Measurements from ENCODE around the gene SLC2A2.

SLC2A2 gene

GRCh38 chr3:170959457-170959856 lies 67.1 kb downstream of the SLC2A2 start:
- no peak overlapping the region for H2AFZ ChIP-seq (ENCODE audit: low read depth, low read length)
- H3K9ac ChIP-seq (ENCODE audit: low read length) = no peak overlapping the region
- H2AK5ac ChIP-seq (ENCODE audit: low read length, severe bottlenecking) = no peak overlapping the region

DNA sequence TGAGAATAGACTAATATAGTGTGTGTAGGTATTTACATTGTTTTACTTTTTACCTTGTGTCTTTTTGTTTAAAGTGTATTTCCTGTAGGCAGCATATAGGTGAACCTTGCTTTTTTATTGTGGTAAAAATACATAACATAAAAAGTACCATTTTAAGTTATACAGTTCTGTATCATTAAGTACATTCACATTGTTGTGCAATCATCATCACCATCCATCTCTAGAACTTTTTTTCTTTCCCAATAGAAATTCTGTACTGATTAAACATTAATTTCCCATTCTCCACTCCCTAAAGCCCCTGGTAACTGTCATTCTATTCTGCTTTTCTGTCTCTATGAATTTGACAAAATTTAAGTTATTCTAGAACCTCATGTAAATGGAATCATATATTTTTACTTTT lies 69.9 kb downstream of the SLC2A2 start:
- Histone ChIP-seq H2BK120ac (ENCODE audit: low read depth, low read length) (no peak overlapping the region), H3K18ac (ENCODE audit: low read depth in 1 of 2, low read length in 2 of 2) (no peak overlapping the region), H3K4me2 (ENCODE audit: low read length, poor library complexity, severe bottlenecking) (no peak overlapping the region), H2BK12ac (ENCODE audit: low read length in 2 of 2) (no peak overlapping the region), H2BK5ac (ENCODE audit: low read depth, low read length, poor library complexity, severe bottlenecking) (no peak overlapping the region), H2BK15ac (ENCODE audit: low read depth, poor library complexity, severe bottlenecking) (no peak overlapping the region), H3K4ac (ENCODE audit: low read depth in 1 of 2, low read length in 2 of 2) (no peak overlapping the region), H3K79me1 (replicated peaks; ENCODE audit: low read length, poor library complexity, severe bottlenecking) (no peaks in the 10 kb centered on the region), H3K23ac (ENCODE audit: low read length in 2 of 2) (no peak overlapping the region), H3K27me3 (ENCODE audit: control insufficient read depth in 1 of 2, insufficient read depth in 1 of 2, low read length in 2 of 2) (peaks cover 0 to 5% of the 10 kb centered on the region in 2 experiments), H3K4me1 (ENCODE audit: control insufficient read depth, insufficient read depth, low read depth, low read length) (no peaks in the 10 kb centered on the region), H3K9ac (ENCODE audit: low read length) (no peak overlapping the region), H3K14ac (ENCODE audit: low read length in 2 of 2) (no peak overlapping the region), H4K91ac (ENCODE audit: low read length) (no peak overlapping the region), H3K27ac (ENCODE audit: low read length, poor library complexity, severe bottlenecking) (no peak overlapping the region), H3K36me3 (ENCODE audit: control insufficient read depth in 1 of 2, insufficient read depth in 2 of 2, low read depth in 1 of 2, low read length in 2 of 2) (no peaks in the 10 kb centered on the region), H3K9me3 (ENCODE audit: control insufficient read depth, low read length) (no peaks in the 10 kb centered on the region), H2AFZ (ENCODE audit: low read depth, low read length) (no peak overlapping the region), H3K4me3 (ENCODE audit: insufficient read depth in 1 of 2, low read depth in 1 of 2, low read length in 2 of 2) (no peak overlapping the region), H2AK5ac (ENCODE audit: low read length, severe bottlenecking) (no peak overlapping the region), H4K8ac (ENCODE audit: low read length) (no peak overlapping the region)
- no peak for DNase-seq

More at GRCh38 chr3:170959457-170959856, 67.1 kb downstream of the SLC2A2 start:
- Histone ChIP-seq H3K18ac (ENCODE audit: low read depth in 1 of 2, low read length in 2 of 2) (no peak overlapping the region), H3K4ac (ENCODE audit: low read depth in 1 of 2, low read length in 2 of 2) (no peak overlapping the region), H3K9me3 (ENCODE audit: control insufficient read depth, low read length) (no peaks in the 10 kb centered on the region), H3K27ac (ENCODE audit: low read length, poor library complexity, severe bottlenecking) (no peak overlapping the region), H4K8ac (ENCODE audit: low read length) (no peak overlapping the region), H3K36me3 (ENCODE audit: control insufficient read depth in 1 of 2, insufficient read depth in 2 of 2, low read depth in 1 of 2, low read length in 2 of 2) (no peaks in the 10 kb centered on the region), H2BK12ac (ENCODE audit: low read length in 2 of 2) (no peak overlapping the region), H2BK5ac (ENCODE audit: low read depth, low read length, poor library complexity, severe bottlenecking) (no peak overlapping the region), H3K4me1 (ENCODE audit: control insufficient read depth, insufficient read depth, low read depth, low read length) (no peaks in the 10 kb centered on the region), H3K14ac (ENCODE audit: low read length in 2 of 2) (no peak overlapping the region), H3K79me1 (replicated peaks; ENCODE audit: low read length, poor library complexity, severe bottlenecking) (no peaks in the 10 kb centered on the region), H4K91ac (ENCODE audit: low read length) (no peak overlapping the region), H3K23ac (ENCODE audit: low read length in 2 of 2) (no peak overlapping the region), H2BK120ac (ENCODE audit: low read depth, low read length) (no peak overlapping the region), H3K4me3 (ENCODE audit: insufficient read depth in 1 of 2, low read depth in 1 of 2, low read length in 2 of 2) (no peak overlapping the region), H3K4me2 (ENCODE audit: low read length, poor library complexity, severe bottlenecking) (no peak overlapping the region), H3K27me3 (ENCODE audit: control insufficient read depth in 1 of 2, insufficient read depth in 1 of 2, low read length in 2 of 2) (no peaks in the 10 kb centered on the region), H2BK15ac (ENCODE audit: low read depth, poor library complexity, severe bottlenecking) (no peak overlapping the region)
- DNase-seq = no peak
- 80% methylated on average over 1 of the region's 1 CpG for WGBS

DNA sequence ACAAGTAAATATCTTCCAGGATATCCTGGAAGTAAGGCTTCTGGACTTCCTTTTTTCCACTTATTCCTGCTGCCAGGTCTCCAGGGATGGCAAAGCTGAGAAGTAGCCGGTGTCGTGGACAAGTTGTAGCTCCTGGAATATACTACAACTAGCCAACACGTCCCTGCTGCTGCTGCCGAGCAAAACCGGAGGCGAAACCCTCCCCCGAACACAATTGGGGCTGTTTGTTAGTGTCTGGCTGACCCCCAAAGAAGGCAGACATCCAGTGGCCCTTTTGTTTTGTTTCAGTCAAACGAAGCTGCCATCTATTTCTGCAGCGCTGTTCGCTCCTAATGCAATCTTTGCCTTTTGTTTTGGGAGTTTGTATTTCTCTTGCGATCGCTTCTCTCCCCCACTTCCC lies 72.8 kb downstream of the SLC2A2 start:
- no peak overlapping the region for H3K23ac ChIP-seq (ENCODE audit: low read length in 2 of 2)
- no peak overlapping the region for H2BK120ac ChIP-seq (ENCODE audit: low read depth, low read length)
- H4K91ac ChIP-seq (ENCODE audit: low read length) = no peak overlapping the region
- no peak overlapping the region for H2BK12ac ChIP-seq (ENCODE audit: low read length in 2 of 2)
- no peak overlapping the region for H3K4me3 ChIP-seq (ENCODE audit: insufficient read depth in 1 of 2, low read depth in 1 of 2, low read length in 2 of 2)
- no peak overlapping the region for H3K27ac ChIP-seq (ENCODE audit: low read length, poor library complexity, severe bottlenecking)
- no peak for DNase-seq
- H3K9me3 ChIP-seq (ENCODE audit: control insufficient read depth, low read length) = no peaks in the 10 kb centered on the region
- H4K8ac ChIP-seq (ENCODE audit: low read length) = no peak overlapping the region
- no peaks in the 10 kb centered on the region for H3K36me3 ChIP-seq (ENCODE audit: control insufficient read depth in 1 of 2, insufficient read depth in 2 of 2, low read depth in 1 of 2, low read length in 2 of 2)
- H3K18ac ChIP-seq (ENCODE audit: low read depth in 1 of 2, low read length in 2 of 2) = no peak overlapping the region
- H2AFZ ChIP-seq (ENCODE audit: low read depth, low read length) = no peak overlapping the region
- H3K14ac ChIP-seq (ENCODE audit: low read length in 2 of 2) = no peak overlapping the region
- peaks cover 0 to 5% of the 10 kb centered on the region in 2 experiments for H3K27me3 ChIP-seq (ENCODE audit: control insufficient read depth in 1 of 2, insufficient read depth in 1 of 2, low read length in 2 of 2)
- no peak overlapping the region for H3K9ac ChIP-seq (ENCODE audit: low read length)
- WGBS = 75% methylated on average over 8 of the region's 12 CpGs
- H2AK5ac ChIP-seq (ENCODE audit: low read length, severe bottlenecking) = no peak overlapping the region
- no peaks in the 10 kb centered on the region for H3K4me1 ChIP-seq (ENCODE audit: control insufficient read depth, insufficient read depth, low read depth, low read length)
- H3K4ac ChIP-seq (ENCODE audit: low read depth in 1 of 2, low read length in 2 of 2) = no peak overlapping the region
- no peak overlapping the region for H2BK5ac ChIP-seq (ENCODE audit: low read depth, low read length, poor library complexity, severe bottlenecking)
- H2BK15ac ChIP-seq (ENCODE audit: low read depth, poor library complexity, severe bottlenecking) = no peak overlapping the region
- no peaks in the 10 kb centered on the region for H3K79me1 ChIP-seq (replicated peaks; ENCODE audit: low read length, poor library complexity, severe bottlenecking)
- no peak overlapping the region for H3K4me2 ChIP-seq (ENCODE audit: low read length, poor library complexity, severe bottlenecking)

- Histone ChIP-seq H4K91ac (ENCODE audit: low read length) (no peak overlapping the region), H3K4me1 (ENCODE audit: control insufficient read depth, insufficient read depth, low read depth, low read length) (no peaks in the 10 kb centered on the region), H2BK120ac (ENCODE audit: low read depth, low read length) (no peak overlapping the region), H3K36me3 (ENCODE audit: control insufficient read depth in 1 of 2, insufficient read depth in 2 of 2, low read depth in 1 of 2, low read length in 2 of 2) (no peaks in the 10 kb centered on the region), H3K9ac (ENCODE audit: low read length) (no peak overlapping the region), H3K14ac (ENCODE audit: low read length in 2 of 2) (no peak overlapping the region), H3K4me2 (ENCODE audit: low read length, poor library complexity, severe bottlenecking) (no peak overlapping the region), H2BK15ac (ENCODE audit: low read depth, poor library complexity, severe bottlenecking) (no peak overlapping the region), H3K23ac (ENCODE audit: low read length in 2 of 2) (no peak overlapping the region), H3K4me3 (ENCODE audit: insufficient read depth in 1 of 2, low read depth in 1 of 2, low read length in 2 of 2) (no peak overlapping the region), H2AK5ac (ENCODE audit: low read length, severe bottlenecking) (no peak overlapping the region), H3K27ac (ENCODE audit: low read length, poor library complexity, severe bottlenecking) (no peak overlapping the region), H2BK5ac (ENCODE audit: low read depth, low read length, poor library complexity, severe bottlenecking) (no peak overlapping the region), H3K9me3 (ENCODE audit: control insufficient read depth, low read length) (no peaks in the 10 kb centered on the region), H3K79me1 (replicated peaks; ENCODE audit: low read length, poor library complexity, severe bottlenecking) (no peaks in the 10 kb centered on the region), H3K18ac (ENCODE audit: low read depth in 1 of 2, low read length in 2 of 2) (no peak overlapping the region), H2BK12ac (ENCODE audit: low read length in 2 of 2) (no peak overlapping the region), H2AFZ (ENCODE audit: low read depth, low read length) (no peak overlapping the region), H4K8ac (ENCODE audit: low read length) (no peak overlapping the region), H3K27me3 (ENCODE audit: control insufficient read depth in 1 of 2, insufficient read depth in 1 of 2, low read length in 2 of 2) (peaks cover 0 to 5% of the 10 kb centered on the region in 2 experiments), H3K4ac (ENCODE audit: low read depth in 1 of 2, low read length in 2 of 2) (no peak overlapping the region)
- DNase-seq = no peak
- WGBS = 83% methylated on average over 13 of the region's 13 CpGs
These were observed 73.3 kb downstream of the SLC2A2 start for GRCh38 chr3:170953229-170953628.

Data from mesenchymal stem cell (in vitro differentiated cells and primary cell).